ENCODE measurements around the gene OR6C3.
"Not testable (repeated sequence)": the region's sequence is repeated elsewhere in the genome, so short reads cannot be mapped to it uniquely, and the experiment has no call there.

OR6C3 gene

GRCh38 chr12:55330446-55330845, at the start of gene OR6C3:
Gene OR6C3 (plus strand): TSS chr12:55330746. CDS start chr12:55331701, 955 bp downstream.
- DNase-seq (ENCODE audit: low spot score): no peak

GRCh38 chr12:55280991-55281390, 49.6 kb upstream of the OR6C3 start:
- DNase-seq (ENCODE audit: low spot score): no peak

GRCh38 chr12:55289999-55290398, 40.5 kb upstream of the OR6C3 start:
- no peak for DNase-seq (ENCODE audit: low spot score)

- no peak for DNase-seq (ENCODE audit: low spot score)
These were observed 34.1 kb upstream of the OR6C3 start, which contains the start of gene OR6C6 for GRCh38 chr12:55296469-55296868. Gene OR6C6 (minus strand): TSS chr12:55296569. CDS start chr12:55295232, 1,337 bp downstream.

GRCh38 chr12:55314043-55314442, 16.5 kb upstream of the OR6C3 start, which contains the start of gene OR6C1:
Gene OR6C1 (plus strand): TSS chr12:55314343. CDS start chr12:55320600, 6,257 bp downstream.
- no peak for DNase-seq (ENCODE audit: low spot score)

- no peak for DNase-seq (ENCODE audit: low spot score)
These were observed 10.3 kb upstream of the OR6C3 start for GRCh38 chr12:55320201-55320600.

- not testable (repeated sequence) for DNase-seq (ENCODE audit: low spot score)
These were observed 4.7 kb upstream of the OR6C3 start for GRCh38 chr12:55325801-55326200.

GRCh38 chr12:55336002-55336401, 5.5 kb downstream of the OR6C3 start:
- DNase-seq (ENCODE audit: low spot score): no peak

- DNase-seq (ENCODE audit: low spot score): not testable (repeated sequence)
These were observed 24.8 kb downstream of the OR6C3 start for GRCh38 chr12:55355338-55355737.

GRCh38 chr12:55362675-55363074, 32.1 kb downstream of the OR6C3 start, which contains the start of gene OR6C75:
Gene OR6C75 (plus strand): TSS chr12:55362975. CDS start chr12:55365111, 2,136 bp downstream.
- DNase-seq (ENCODE audit: low spot score): no peak

- DNase-seq (ENCODE audit: low spot score): no peak
These were observed 34.5 kb downstream of the OR6C3 start for GRCh38 chr12:55365086-55365485.

GRCh38 chr12:55372521-55372920, 42.0 kb downstream of the OR6C3 start:
- DNase-seq (ENCODE audit: low spot score): no peak

Data from kidney tubule cell (primary cell).